Osteocyte (in vitro differentiated cells): ENCODE results near the gene ATP6AP2. TPM values are rescaled to one million over a fixed set of nuclear protein-coding genes. Genes with fewer than 3 reads are reported as not detected.

Experiments used
- DNase-seq: peaks from one replicate; pipeline ENCODE4 v3.0.0; 2021; ENCODE audit warnings: mixed read lengths; ENCODE audit not compliant: unreplicated experiment; ENCODE audit errors: extremely low spot score
- H3K27ac Mint-ChIP-seq: one replicate; pipeline ENCODE4 v1.8.0; 2021; ENCODE audit warnings: mild to moderate bottlenecking, mixed read lengths; ENCODE audit not compliant: unreplicated experiment
- H3K27me3 Mint-ChIP-seq: one replicate; pipeline ENCODE4 v1.8.0; 2021; ENCODE audit warnings: mixed read lengths; ENCODE audit not compliant: unreplicated experiment
- H3K36me3 Mint-ChIP-seq: one replicate; pipeline ENCODE4 v1.8.0; 2021; ENCODE audit warnings: mixed read lengths; ENCODE audit not compliant: unreplicated experiment
- H3K4me1 Mint-ChIP-seq: one replicate; pipeline ENCODE4 v1.8.0; 2021; ENCODE audit warnings: mixed read lengths; ENCODE audit not compliant: unreplicated experiment
- H3K4me3 Mint-ChIP-seq: one replicate; pipeline ENCODE4 v1.8.0; 2021; ENCODE audit warnings: mild to moderate bottlenecking, moderate library complexity, mixed read lengths; ENCODE audit not compliant: unreplicated experiment
- H3K9me3 Mint-ChIP-seq: one replicate; pipeline ENCODE4 v1.8.0; 2021; ENCODE audit warnings: mixed read lengths; ENCODE audit not compliant: unreplicated experiment
- CTCF ChIP-seq: fragments of 200-600 bp; sonication (generic); IDR thresholded peaks from 2 replicates; pipeline ENCODE4 v1.5.0; 2021; ENCODE audit warnings: antibody characterized with exemption, mild to moderate bottlenecking, moderate library complexity
- total RNA-seq: library from RNA; stranded (reverse); gene quantifications from 2 replicates; pipeline ENCODE4 v1.2.1, GENCODE V29; 2021

The ATP6AP2 gene
- total RNA-seq, 1 donor from 2014 or later, result 154 TPM

- H3K27ac Mint-ChIP-seq, result no peak overlapping the region
- no peaks in the 10 kb centered on the region for H3K9me3 Mint-ChIP-seq
- DNase-seq, result no peak
- TF ChIP-seq CTCF, result no peak
- H3K4me3 Mint-ChIP-seq, result no peak overlapping the region
- no peaks in the 10 kb centered on the region for H3K36me3 Mint-ChIP-seq
- peaks cover 34% of the 10 kb centered on the region for H3K4me1 Mint-ChIP-seq
- H3K27me3 Mint-ChIP-seq, result no peaks in the 10 kb centered on the region
These were observed 36.2 kb upstream of the ATP6AP2 start for GRCh38 chrX:40544343-40545266.

GRCh38 chrX:40546870-40547269 is 33.9 kb upstream of the ATP6AP2 start:
- Mint-ChIP-seq H3K4me1 (peaks cover 36% of the 10 kb centered on the region), H3K27ac (peak overlapping the region; percentile 39), H3K9me3 (no peaks in the 10 kb centered on the region), H3K27me3 (no peaks in the 10 kb centered on the region), H3K36me3 (no peaks in the 10 kb centered on the region), H3K4me3 (no peak overlapping the region)
- no peak for TF ChIP-seq CTCF
- no peak for DNase-seq

GRCh38 chrX:40550066-40550465 is 30.7 kb upstream of the ATP6AP2 start:
- Mint-ChIP-seq H3K4me3 (no peak overlapping the region), H3K27me3 (no peaks in the 10 kb centered on the region), H3K27ac (no peak overlapping the region), H3K36me3 (no peaks in the 10 kb centered on the region), H3K4me1 (peaks cover 24% of the 10 kb centered on the region), H3K9me3 (no peaks in the 10 kb centered on the region)
- DNase-seq, result no peak
- TF ChIP-seq CTCF, result no peak

- peaks cover 15% of the 10 kb centered on the region for H3K4me1 Mint-ChIP-seq
- DNase-seq, result no peak
- peak; percentile 62 for TF ChIP-seq CTCF
- H3K4me3 Mint-ChIP-seq, result no peak overlapping the region
- H3K9me3 Mint-ChIP-seq, result no peaks in the 10 kb centered on the region
- no peak overlapping the region for H3K27ac Mint-ChIP-seq
- no peaks in the 10 kb centered on the region for H3K36me3 Mint-ChIP-seq
- no peaks in the 10 kb centered on the region for H3K27me3 Mint-ChIP-seq
These were observed 28.0 kb upstream of the ATP6AP2 start for GRCh38 chrX:40552768-40553167.

GRCh38 chrX:40558590-40558989 is 22.2 kb upstream of the ATP6AP2 start:
- no peaks in the 10 kb centered on the region for H3K36me3 Mint-ChIP-seq
- no peaks in the 10 kb centered on the region for H3K4me1 Mint-ChIP-seq
- no peaks in the 10 kb centered on the region for H3K9me3 Mint-ChIP-seq
- no peak overlapping the region for H3K27ac Mint-ChIP-seq
- no peak overlapping the region for H3K4me3 Mint-ChIP-seq
- no peak for TF ChIP-seq CTCF
- no peak for DNase-seq
- no peaks in the 10 kb centered on the region for H3K27me3 Mint-ChIP-seq
